Activated CD8-positive, alpha-beta T cell treated with anti-CD3 and anti-CD28 coated beads for 36 hours (primary cell): ENCODE results near the gene HRH4. TPM values are rescaled to one million over a fixed set of nuclear protein-coding genes. Genes with fewer than 3 reads are reported as not detected.

Source experiments
- ATAC-seq: fragments of 200-7000 bp; cut with Tn5 transposase; one replicate; pipeline ENCODE4 v1.10.0; 2021; ENCODE audit warnings: mild to moderate bottlenecking, moderate library complexity
- CTCF ChIA-PET: fragments of 350-600 bp; sonication (Branson Sonifier 250); formaldehyde crosslinking; loops from one replicate; lab custom pipeline; 2021; ENCODE audit warnings: antibody characterized with exemption; lab: Charles Lee
- POLR2A ChIA-PET: fragments of 350-600 bp; sonication (Branson Sonifier 250); formaldehyde crosslinking; loops from one replicate; lab custom pipeline; 2021; ENCODE audit warnings: antibody characterized with exemption; lab: Charles Lee
- DNase-seq: peaks from one replicate; pipeline ENCODE4 v3.0.0-alpha.2; 2020
- H3K27ac Mint-ChIP-seq: one replicate; pipeline ENCODE4 v1.8.0; 2021; ENCODE audit warnings: mild to moderate bottlenecking, mixed read lengths
- H3K27me3 Mint-ChIP-seq: one replicate; pipeline ENCODE4 v1.8.0; 2021; ENCODE audit warnings: mixed read lengths
- H3K36me3 Mint-ChIP-seq: one replicate; pipeline ENCODE4 v1.8.0; 2021; ENCODE audit warnings: low read depth, mixed read lengths
- H3K4me1 Mint-ChIP-seq: one replicate; pipeline ENCODE4 v1.8.0; 2021; ENCODE audit warnings: low read depth, mixed read lengths
- H3K4me3 Mint-ChIP-seq: one replicate; pipeline ENCODE4 v1.8.0; 2021; ENCODE audit warnings: mild to moderate bottlenecking, moderate library complexity, mixed read lengths
- H3K9me3 Mint-ChIP-seq: one replicate; pipeline ENCODE4 v1.8.0; 2021; ENCODE audit warnings: mixed read lengths
- CTCF ChIP-seq: fragments of 200-600 bp; IDR thresholded peaks from one replicate; pipeline ENCODE4 v1.8.0; 2022; ENCODE audit warnings: antibody characterized with exemption, mild to moderate bottlenecking
- intact Hi-C: fragments of 100-400 bp; cut with micrococcal nuclease; formaldehyde crosslinking; loops from one replicate; pipeline ENCODE4 v1.10.0; 2022
- total RNA-seq, 2 experiments: library from RNA; stranded (reverse); gene quantifications; one replicate each; pipeline ENCODE4 v1.2.3, GENCODE V29; 2021

The HRH4 gene
- total RNA-seq, 2 experiments from 2014 or later: not detected

GRCh38 chr18:24517554-24517953 lies 57.1 kb downstream of the HRH4 start:
- no peaks in the 10 kb centered on the region for H3K36me3 Mint-ChIP-seq
- DNase-seq: no peak
- H3K4me3 Mint-ChIP-seq: no peak overlapping the region
- no peak for ATAC-seq
- H3K27ac Mint-ChIP-seq: no peak overlapping the region
- no peaks in the 10 kb centered on the region for H3K4me1 Mint-ChIP-seq
- TF ChIP-seq CTCF: no peak
- ChIA-PET POLR2A (no interaction called here), CTCF (interaction anchor here (3.2 kb wide), 1 partner anchor 28 kb away, joined by 9 read pairs; no protein-coding TSS in a partner anchor)
- no peaks in the 10 kb centered on the region for H3K27me3 Mint-ChIP-seq
- intact Hi-C loops: no loop called here
- no peaks in the 10 kb centered on the region for H3K9me3 Mint-ChIP-seq

DNA sequence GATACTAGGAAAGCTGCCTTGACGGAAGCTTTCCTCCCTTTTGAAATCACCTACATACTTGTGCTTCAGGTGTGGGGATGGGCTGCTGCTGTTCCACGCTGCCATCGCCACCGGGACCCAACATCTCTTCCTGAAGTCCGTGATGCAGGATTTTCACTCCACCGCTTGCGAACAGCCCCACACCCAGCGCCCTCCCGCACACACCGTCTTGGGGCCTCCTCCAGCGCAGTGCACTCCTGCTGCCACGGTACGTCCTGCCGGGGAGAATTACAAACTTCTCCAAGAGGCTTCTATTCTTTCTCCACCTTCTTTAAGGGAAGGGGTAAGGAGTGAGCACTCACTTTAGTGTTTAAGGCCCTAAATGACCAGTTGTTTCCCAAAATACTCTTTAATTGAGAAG lies 58.2 kb downstream of the HRH4 start:
- no peak for ATAC-seq
- DNase-seq: no peak
- intact Hi-C loops: no loop called here
- Mint-ChIP-seq H3K36me3 (no peaks in the 10 kb centered on the region), H3K27ac (no peak overlapping the region), H3K4me3 (no peak overlapping the region), H3K27me3 (no peaks in the 10 kb centered on the region), H3K9me3 (no peaks in the 10 kb centered on the region), H3K4me1 (no peaks in the 10 kb centered on the region)
- CTCF ChIA-PET: interaction anchor here (3.2 kb wide), 1 partner anchor 29 kb away, joined by 9 read pairs; no protein-coding TSS in a partner anchor
- no peak for TF ChIP-seq CTCF
- POLR2A ChIA-PET: no interaction called here

Other genes starting within 250 kb of the HRH4 start
- 1 to 10 TPM; 2.7 to 3.1 TPM for gene OSBPL1A, start 62.8 kb upstream of the HRH4 start, total RNA-seq
- 10 to 100 TPM; 13.5 to 14.7 TPM for gene IMPACT, start 34.0 kb upstream of the HRH4 start, total RNA-seq